ENCODE results near the gene KRTAP4-9. TPM values are rescaled to one million over a fixed set of nuclear protein-coding genes. Genes with fewer than 3 reads are reported as not detected.
"Not testable (repeated sequence)": the region's sequence is repeated elsewhere in the genome, so short reads cannot be mapped to it uniquely, and the experiment has no call there.

The KRTAP4-9 gene
- 5.2 TPM for total RNA-seq

DNA sequence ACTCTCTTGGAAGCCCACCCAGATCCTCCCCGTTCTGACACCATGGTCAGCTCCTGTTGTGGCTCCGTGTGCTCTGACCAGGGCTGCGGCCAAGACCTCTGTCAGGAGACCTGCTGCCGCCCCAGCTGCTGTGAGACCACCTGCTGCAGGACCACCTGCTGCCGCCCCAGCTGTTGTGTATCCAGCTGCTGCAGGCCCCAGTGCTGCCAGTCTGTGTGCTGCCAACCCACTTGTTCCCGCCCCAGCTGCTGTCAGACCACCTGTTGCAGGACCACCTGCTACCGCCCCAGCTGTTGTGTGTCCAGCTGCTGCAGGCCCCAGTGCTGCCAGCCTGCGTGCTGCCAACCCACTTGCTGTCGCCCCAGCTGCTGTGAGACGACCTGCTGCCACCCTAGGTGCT lies at the start of gene KRTAP4-9:
TSS of gene KRTAP4-9 (plus strand) at position 43 of the 400 bp plus-strand sequence. CDS start at position 43, 0 bp downstream.
- not testable (repeated sequence) for DNase-seq

DNA sequence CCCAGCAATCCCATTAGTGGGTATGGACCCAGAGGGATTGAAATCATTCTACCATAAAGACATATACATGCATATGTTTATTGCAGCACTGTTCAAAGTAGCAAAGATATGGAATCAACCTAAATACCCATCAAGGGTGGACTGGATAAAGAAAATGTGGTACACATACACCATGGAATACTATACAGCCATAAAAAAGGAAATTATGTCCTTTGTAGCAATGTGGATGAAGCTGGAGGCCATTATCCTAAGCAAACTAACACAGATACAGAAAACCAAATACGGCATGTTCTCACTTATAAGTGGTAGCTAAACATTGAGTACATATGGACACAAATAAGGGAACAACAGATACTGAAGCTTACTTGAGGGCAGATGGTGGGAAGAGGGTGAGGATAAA lies 47.6 kb upstream of the KRTAP4-9 start:
- DNase-seq, result no peak

DNA sequence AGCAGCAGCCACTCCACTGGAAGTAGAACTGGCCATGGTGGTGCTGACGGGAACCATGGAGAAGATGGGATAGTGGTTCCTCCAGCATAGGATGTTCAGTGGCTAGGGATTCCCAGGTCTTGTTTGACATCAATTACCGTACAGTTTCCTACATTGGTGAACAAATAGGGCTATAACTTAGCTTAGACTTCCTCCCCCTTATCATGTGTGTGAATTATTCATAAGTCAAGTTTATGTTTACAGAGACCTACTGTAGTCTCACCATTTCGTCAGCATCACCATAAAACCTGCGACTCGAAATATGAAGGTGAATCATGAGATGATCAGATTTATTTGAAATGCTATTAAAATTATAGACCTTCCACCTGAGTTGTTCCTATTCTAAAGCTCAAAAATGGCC lies 46.4 kb upstream of the KRTAP4-9 start:
- DNase-seq, result no peak

DNA sequence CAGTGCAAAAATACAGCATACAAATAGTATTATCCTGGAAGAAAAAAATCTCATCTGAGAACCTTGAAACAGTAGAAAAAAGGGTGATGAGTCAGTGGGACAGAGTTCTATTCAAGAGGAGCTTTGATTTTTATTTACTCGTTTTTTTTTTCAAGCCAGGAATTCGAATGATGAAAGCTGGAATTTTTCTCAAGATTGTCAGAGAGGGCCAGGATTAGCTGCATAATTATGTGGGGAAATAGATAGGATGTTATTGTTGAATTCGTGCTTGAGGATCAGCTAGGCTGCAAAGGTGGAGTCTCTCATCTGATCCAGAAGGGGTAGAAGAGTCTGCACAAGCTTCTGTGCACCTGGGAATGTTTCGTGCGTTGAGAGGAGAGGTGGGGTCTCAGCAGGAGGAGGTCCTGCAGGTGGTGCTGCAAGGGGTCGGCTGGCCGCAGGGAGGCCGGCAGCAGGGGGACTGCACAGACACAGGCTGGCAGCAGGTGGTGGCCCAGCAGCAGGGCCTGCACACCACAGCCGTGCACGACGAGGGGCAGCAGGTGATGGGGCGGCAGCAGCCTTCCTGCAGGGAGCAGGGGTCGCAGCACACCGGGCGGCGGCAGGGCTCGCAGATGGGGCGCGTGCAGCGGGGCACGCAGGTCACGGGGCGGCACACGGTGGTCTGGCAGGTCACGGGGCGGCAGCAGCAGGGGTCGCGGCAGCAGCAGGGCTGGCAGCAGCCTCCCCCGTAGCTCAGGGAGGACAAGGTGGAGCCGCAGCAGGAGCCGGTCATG lies 45.7 kb upstream of the KRTAP4-9 start:
- not testable (repeated sequence) for DNase-seq

DNA sequence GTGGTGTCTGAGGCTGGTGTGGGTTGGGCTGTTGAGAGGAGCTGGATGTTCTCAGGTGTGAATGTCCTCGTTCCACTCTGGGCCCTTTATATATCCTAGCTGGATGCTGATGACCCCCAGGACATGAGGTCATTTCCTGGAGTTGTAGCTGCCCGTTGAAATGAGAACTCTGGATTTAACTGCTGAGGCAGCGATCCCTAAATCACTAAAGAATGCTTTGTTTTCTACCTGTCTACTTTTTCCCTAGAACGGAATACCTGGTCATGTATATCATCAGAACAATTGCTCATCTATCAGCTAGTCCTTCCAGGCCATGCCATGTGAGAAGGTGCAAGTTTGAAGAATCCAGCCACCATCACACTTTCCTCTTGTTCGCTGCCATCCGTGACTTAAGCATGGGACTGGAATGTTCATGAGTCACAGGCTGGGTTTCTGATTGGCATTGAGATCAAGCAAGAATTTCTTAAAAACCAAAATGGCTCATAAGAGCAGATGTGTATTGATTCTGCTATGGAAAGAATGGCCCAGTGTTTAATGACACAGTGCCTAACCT lies 45.1 kb upstream of the KRTAP4-9 start, which contains the start of gene KRTAP2-3:
TSS of gene KRTAP2-3 (minus strand) at position 63 of the 553 bp plus-strand sequence. CDS start 64 bp downstream, outside the sequence.
- DNase-seq, result no peak

DNA sequence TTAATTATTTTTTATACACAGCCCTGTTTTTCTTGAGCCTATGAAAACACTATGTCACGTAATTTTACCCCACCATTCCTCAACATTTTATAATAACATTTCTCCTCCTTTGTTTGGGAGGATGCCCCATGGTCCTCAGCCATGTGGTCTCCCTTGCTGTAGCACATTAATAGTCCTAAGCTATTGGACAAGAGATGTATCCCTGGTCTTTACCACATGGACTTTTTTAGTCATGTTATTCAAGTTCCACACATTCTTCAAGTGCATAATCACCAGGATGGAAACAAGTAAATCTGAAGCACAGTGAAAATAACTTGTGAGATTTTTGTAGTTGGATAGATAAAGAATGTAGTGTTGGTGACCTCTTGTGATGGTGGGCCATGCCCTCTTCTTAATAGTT lies 43.2 kb upstream of the KRTAP4-9 start:
- DNase-seq, result no peak

DNA sequence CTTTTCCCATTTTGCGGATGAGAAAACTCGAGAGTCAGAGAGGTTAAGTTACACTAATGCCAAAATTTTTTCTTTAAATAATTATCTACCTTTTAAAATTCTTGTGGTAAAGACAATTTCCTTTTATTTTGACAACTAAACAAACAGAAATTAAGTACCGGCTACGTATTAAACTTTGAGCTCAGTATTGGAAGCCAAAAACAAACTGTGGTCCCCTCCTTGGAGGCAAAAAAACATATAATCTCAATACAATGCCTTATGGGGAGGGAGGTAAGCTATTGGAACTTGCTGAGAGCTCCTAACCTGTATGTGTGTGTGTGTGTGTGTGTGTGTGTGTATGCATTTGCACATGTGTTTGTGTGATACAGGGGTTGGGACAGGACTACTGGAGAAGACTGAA lies 41.7 kb upstream of the KRTAP4-9 start:
- no peak for DNase-seq

DNA sequence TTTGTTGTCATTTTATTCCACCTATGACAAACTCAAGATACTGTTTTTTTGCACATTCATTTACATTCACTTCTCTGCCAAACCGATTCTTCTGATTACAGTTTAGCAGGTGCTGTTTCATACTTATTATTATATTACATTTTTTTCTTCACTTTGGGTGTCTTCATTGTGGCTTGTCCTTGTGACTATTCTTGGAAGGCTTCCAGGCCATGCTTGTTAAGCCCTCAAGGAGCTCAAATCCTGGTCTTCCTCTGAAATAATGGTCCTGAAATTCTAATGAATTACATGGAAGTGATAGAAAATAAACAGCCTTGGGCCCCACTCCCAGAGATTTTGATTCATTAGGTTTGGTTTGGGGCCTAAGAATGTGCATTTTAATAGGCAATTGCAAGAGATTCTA lies 40.9 kb upstream of the KRTAP4-9 start:
- DNase-seq, result no peak

DNA sequence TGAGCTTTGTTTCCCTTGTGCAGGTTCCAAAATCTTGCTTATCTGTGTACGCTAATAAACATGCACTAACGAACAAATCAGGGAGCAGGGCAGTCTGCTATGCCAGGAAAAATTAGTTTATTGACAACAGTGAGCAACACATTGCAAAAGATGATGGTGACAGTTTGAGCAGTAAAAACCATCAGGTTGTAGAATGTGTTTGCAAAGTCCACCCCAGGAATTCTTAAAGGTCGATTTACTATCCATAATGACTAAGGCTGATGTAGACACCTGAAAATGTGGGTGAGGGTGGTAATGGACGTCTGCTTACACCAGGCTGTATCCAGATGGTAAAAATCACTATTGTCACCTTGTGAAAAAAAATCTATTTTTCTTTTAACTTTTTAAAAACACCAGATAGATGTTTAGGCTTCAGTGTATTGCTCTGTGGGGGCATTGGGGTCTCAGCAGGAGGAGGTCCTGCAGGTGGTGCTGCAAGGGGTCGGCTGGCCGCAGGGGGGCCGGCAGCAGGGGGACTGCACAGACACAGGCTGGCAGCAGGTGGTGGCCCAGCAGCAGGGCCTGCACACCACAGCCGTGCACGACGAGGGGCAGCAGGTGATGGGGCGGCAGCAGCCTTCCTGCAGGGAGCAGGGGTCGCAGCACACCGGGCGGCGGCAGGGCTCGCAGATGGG lies 40.0 kb upstream of the KRTAP4-9 start:
- not testable (repeated sequence) for DNase-seq

DNA sequence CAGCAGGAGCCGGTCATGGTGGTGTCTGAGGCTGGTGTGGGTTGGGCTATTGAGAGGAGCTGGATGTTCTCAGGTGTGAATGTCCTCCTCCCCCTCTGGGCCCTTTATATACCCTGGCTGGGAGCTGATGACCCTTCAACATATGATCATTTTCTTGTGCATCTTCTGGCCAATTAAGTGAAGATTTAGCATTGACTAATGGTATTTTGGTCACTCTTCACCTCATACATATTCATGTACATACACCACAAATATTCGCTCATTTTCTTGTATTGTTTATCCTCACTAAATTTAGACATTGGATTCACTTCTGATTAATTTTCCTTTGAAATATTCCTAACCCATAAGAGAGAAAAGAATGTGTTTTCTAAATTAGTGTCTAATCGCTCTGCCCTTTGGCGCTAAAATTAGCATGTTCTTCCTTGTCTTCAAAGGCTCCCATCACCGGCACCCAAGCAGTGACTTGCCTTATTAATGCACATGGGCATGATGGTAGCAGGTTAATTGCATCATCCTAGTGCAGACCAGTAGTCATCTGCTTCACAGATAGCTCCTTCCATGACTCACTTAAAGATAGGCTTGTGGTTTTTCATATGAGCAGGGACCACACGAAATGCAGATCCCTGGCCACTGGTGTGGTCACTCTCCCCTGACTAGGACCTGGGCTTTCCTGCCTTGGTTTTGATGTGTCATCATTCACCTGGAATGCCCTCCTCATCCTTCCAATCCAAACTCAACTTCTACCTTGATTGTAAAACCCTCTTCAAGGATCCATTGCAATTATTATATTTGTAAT lies 39.2 kb upstream of the KRTAP4-9 start, which contains the start of gene KRTAP2-4:
TSS of gene KRTAP2-4 (minus strand) at position 51 of the 796 bp plus-strand sequence. CDS start at position 17, 34 bp downstream.
- no peak for DNase-seq

DNA sequence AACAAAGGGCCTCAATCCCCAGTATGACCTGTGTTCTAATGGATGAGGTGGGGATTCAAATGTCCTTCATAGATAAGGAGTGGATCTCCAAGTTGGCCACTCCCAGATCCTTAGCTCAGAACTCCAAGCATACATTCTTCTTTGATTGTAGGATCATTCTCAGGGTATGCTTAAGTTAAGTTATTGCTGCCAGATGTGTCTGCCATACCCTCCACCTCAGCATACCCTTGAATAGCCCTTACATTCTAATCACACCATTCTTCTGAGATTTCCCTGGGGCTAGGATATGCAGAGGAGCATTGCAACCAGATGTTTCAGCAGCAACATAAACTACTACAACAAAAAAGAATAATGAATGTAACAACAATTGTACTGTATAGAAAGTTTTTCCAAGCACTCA lies 37.9 kb upstream of the KRTAP4-9 start:
- no peak for DNase-seq

DNA sequence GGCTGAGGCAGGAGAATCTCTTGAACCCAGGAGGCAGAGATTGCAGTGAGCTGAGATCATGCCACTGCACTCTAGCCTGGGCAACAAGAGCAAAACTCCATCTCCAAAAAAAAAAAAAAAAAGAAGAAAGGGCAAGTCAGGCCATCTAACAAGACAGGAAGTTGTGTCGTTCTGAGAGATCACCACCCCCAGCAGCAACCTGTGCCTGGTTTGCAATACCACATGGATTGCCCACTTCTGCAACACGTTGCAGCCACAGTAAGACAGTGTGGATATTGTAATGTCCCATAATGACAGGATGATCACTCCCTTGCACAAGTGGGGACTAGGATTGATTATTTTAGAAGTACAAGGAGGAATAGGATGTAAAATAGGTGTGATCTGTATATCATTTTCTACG lies 36.2 kb upstream of the KRTAP4-9 start:
- no peak for DNase-seq

DNA sequence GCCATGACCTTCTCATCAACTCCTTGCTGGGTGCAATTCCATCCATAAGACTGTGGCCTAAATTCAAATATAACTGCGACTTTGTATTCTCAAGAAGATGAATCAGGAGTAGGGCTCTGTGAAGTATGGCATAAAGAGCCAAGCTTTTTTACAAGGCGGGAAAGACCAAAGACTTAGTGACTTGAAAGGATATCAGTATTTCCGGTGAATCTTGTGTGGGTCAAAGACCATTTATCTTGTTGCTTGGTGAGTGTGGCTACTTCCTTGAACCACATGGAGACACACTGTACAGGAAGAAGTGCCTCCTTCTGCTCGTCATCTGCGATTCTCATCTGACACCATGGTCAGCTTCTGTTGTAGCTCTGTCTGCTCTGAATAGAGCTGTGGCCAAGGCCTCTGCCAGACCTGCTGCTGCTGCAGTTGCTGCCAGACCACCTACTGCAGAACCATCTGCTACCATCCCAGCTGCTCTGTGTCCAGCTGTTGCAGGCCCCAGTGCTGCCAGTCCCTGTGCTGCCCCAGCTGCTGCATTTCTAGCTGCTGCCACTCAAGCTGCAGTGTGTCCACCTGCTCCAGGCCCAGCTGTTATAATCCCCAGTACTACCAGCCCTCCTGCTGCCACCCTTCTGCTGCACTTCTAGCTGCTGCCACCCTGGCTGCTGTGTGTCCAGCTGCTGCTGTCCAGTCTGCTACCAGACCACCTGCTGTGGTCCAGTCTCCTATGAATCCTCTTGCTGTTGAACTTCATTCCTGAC lies 33.4 kb upstream of the KRTAP4-9 start:
- DNase-seq, result no peak

DNA sequence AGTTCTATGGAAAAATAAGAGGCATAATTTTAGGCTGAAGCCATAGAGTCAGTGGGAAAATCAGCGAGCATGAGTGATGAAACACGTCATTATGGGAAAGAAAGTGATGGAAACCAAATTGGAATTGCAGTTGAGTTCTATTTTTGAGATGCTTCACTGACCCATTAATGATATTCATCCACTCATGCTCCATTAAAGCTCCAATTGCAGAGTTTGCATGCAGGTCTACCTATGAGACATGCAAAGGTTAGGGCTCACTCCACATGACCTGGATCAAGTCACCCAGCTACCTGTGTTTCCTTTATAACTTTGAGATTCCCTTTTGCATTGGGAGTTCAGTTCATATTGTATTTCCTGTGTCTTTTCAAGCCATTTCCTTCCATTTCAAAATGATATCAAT lies 31.5 kb upstream of the KRTAP4-9 start:
- no peak for DNase-seq

DNA sequence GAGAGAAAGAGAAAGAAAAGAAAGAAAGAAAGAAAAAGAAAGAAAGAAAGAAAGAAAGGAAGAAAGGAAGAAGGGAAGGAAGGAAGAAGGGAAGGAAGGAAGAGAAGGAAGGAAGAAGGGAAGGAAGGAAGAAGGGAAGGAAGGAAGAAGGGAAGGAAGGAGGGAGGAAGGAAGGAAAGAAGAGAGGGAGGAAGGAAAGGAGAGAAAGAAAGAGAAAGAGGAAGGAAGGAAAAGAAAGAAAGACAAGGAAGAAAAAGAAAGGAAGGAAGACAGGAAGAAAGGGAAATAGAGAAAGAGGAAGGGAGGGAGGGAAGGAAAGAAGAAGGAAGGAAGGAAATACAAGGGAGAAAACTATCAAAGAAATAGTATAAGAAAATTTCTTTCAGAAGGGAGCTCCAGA lies 28.4 kb upstream of the KRTAP4-9 start:
- DNase-seq, result no peak

DNA sequence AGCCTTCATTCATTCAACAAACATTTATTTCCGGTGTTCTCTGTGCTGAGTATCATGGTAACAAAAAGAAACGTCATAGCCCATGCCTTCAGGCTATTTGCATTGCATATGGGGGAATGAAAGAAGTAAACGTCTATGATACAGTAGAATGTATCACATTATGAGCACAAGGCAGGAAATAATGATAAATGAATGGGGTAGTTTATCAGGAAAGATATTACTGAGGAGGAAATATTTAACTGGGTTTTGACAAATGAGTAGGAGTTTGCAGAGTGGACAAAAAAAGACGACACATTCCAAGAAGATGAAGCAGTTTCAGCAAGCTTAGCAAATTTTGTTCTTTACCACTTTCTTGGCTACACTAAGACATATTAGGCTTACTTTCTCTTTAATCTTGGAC lies 22.6 kb upstream of the KRTAP4-9 start:
- DNase-seq, result no peak

DNA sequence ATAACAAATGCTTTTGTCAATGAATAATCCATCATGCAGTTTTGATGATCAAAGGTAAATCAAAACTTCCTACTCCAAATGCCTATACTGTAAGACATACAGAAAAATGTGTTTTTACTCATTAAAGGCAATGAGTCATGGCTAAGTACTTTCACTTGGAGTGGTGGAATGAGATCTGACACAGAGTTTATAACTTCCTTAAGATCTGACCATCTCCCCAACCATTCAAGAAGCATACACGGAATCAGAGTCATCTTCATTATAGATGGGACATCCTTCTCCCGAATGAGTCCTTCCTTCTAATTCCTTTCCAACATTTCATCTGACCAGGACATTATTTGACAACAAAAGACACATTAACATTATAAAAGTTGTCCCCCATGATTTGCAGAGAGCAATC lies 21.8 kb upstream of the KRTAP4-9 start:
- not testable (repeated sequence) for DNase-seq

DNA sequence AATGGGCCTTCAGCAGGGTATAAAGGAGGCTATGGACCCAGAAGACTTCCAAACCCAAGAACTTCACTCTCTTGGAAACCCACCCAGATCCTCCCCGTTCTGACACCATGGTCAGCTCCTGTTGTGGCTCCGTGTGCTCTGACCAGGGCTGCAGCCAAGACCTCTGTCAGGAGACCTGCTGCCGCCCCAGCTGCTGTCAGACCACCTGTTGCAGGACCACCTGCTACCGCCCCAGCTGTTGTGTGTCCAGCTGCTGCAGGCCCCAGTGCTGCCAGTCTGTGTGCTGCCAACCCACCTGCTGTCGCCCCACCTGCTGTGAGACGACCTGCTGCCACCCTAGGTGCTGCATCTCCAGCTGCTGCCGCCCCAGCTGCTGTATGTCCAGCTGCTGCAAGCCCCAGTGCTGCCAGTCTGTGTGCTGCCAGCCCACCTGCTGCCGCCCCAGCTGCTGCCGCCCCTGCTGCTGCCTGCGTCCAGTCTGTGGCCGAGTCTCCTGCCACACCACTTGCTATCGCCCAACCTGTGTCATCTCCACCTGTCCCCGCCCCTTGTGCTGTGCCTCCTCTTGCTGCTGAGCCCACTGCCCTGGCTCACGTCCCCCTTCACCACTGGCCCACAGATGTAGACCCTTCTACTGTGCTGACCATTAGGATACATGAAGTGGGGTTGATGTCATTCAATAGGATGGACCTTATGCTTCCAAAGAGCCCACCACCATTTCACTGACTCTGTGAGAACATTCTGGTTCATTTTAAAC lies 20.9 kb upstream of the KRTAP4-9 start, which contains the start of gene KRTAP4-7:
TSS of gene KRTAP4-7 (plus strand) at position 51 of the 757 bp plus-strand sequence. CDS start at position 108, 57 bp downstream.
- not testable (repeated sequence) for DNase-seq

DNA sequence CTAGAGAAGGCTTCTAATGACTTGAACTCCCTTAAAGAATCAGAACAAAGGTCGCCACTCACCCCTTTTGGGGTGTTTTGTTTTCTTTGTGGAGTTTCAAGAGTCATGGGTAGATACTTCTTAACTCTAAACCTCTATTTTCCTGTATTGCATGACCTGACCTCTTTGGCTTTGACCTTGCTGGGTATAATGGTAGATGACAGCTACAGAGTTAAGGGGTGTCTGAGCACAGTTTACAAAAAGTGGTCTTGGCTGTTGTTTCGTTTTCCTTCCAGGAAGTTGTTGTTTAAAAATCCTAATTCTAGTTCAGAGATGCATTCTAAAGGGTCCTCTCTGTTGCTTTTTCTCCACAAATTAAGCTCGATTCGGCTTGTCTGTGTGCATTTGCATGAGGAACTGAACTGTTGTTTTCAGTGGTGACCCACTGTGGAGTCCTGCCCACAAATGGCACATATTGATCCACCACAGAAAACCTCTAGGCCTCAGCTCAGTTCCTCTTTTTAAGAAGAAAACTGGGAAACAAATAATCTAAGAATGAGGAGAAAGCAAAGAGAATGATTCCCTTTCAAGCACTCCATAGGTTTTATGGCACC lies 16.3 kb upstream of the KRTAP4-9 start:
- not testable (repeated sequence) for DNase-seq

DNA sequence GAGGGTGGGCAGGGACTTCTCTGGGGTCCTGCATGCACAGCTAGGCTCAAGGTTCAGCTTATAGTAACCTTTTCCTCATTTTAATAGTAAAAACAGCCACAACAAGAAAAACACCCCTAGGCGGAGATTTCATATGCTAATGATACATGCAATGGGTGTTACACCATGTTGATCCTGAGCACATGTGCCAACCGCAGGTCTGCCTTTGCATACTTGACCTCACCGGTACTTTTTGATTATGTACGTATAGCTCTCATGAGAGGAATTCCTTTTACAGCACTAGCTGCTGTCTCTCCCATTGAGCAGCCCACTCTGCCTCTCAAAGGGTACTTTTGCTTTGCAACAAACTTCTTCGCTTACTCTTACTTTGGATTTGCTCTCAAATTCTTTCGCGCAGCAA lies 9.1 kb upstream of the KRTAP4-9 start:
- no peak for DNase-seq

Data from skin of body (tissue), 2 donors.